MM.1S (cell line): ENCODE data around the gene MECP2.

Source experiments
- DNase-seq: peaks from one replicate; pipeline ENCODE4 v3.0.0-alpha.2; 2015
- H2AFZ ChIP-seq: fragments of 300-600 bp; sonication (generic); 2 replicates; pipeline ENCODE4 v1.6.0; 2016; ENCODE audit warnings: antibody characterized with exemption, low read length
- H3F3A ChIP-seq: fragments of 300-600 bp; sonication (generic); 2 replicates; pipeline ENCODE4 v1.6.1; 2016; ENCODE audit warnings: mild to moderate bottlenecking, antibody characterized with exemption, low read length, moderate library complexity, mixed read lengths; ENCODE audit not compliant: insufficient read depth
- H3K27ac ChIP-seq: fragments of 300-600 bp; sonication (generic); 2 replicates; pipeline ENCODE4 v1.5.1; 2016; ENCODE audit warnings: mild to moderate bottlenecking, low read length
- H3K27me3 ChIP-seq: fragments of 300-600 bp; sonication (generic); replicated peaks from 2 replicates; pipeline ENCODE4 v1.6.0; 2016; ENCODE audit warnings: low read length; ENCODE audit not compliant: insufficient read depth
- H3K36me3 ChIP-seq: fragments of 300-600 bp; sonication (generic); replicated peaks from 2 replicates; pipeline ENCODE4 v1.6.1; 2016; ENCODE audit warnings: mild to moderate bottlenecking, low read length, mixed read lengths; ENCODE audit not compliant: insufficient read depth
- H3K4me1 ChIP-seq: fragments of 300-600 bp; sonication (generic); 2 replicates; pipeline ENCODE4 v1.6.1; 2016; ENCODE audit warnings: low read length, mixed read lengths
- H3K4me2 ChIP-seq: fragments of 300-600 bp; sonication (generic); 2 replicates; pipeline ENCODE4 v1.6.0; 2016; ENCODE audit warnings: low read depth, low read length
- H3K4me3 ChIP-seq: fragments of 300-600 bp; sonication (generic); 2 replicates; pipeline ENCODE4 v1.5.1; 2016; ENCODE audit warnings: low read length, mixed read lengths
- H3K79me2 ChIP-seq: fragments of 300-600 bp; sonication (generic); 2 replicates; pipeline ENCODE4 v1.6.1; 2016; ENCODE audit warnings: mixed run types, low read length, mixed read lengths
- H3K9ac ChIP-seq: fragments of 300-600 bp; sonication (generic); 2 replicates; pipeline ENCODE4 v1.6.1; 2016; ENCODE audit warnings: low read length, mixed read lengths
- H3K9me2 ChIP-seq: fragments of 300-600 bp; sonication (generic); replicated peaks from 2 replicates; pipeline ENCODE4 v1.6.1; 2016; ENCODE audit warnings: mild to moderate bottlenecking, low read length, mixed read lengths; ENCODE audit not compliant: insufficient read depth
- H3K9me3 ChIP-seq: fragments of 300-600 bp; sonication (generic); replicated peaks from 2 replicates; pipeline ENCODE4 v1.6.1; 2016; ENCODE audit warnings: mild to moderate bottlenecking, low read length, mixed read lengths; ENCODE audit not compliant: insufficient read depth
- H4K20me1 ChIP-seq: fragments of 300-600 bp; sonication (generic); 2 replicates; pipeline ENCODE4 v1.6.1; 2016; ENCODE audit warnings: mild to moderate bottlenecking, low read length, moderate library complexity, mixed read lengths; ENCODE audit not compliant: insufficient read depth
- CTCF ChIP-seq: fragments of 300-600 bp; sonication (generic); IDR thresholded peaks from 2 replicates; pipeline ENCODE4 v1.5.1; 2016; ENCODE audit warnings: antibody characterized with exemption, low read length, mixed read lengths
- EZH2 ChIP-seq: fragments of 300-600 bp; sonication (generic); optimal IDR thresholded peaks from 2 replicates; pipeline ENCODE3; 2017; ENCODE audit warnings: low read depth, mild to moderate bottlenecking, antibody characterized with exemption, low read length, mixed read lengths
- EZH2phosphoT487 ChIP-seq: fragments of 300-600 bp; sonication (generic); IDR thresholded peaks from 2 replicates; pipeline ENCODE4 v1.6.1; 2018; ENCODE audit warnings: antibody characterized with exemption, low read length

MECP2 gene

GRCh38 chrX:154064637-154065435, 32.7 kb downstream of the MECP2 start:
- Histone ChIP-seq H3K9me2 (no peaks in the 10 kb centered on the region), H3K4me1 (no peaks in the 10 kb centered on the region), H3K36me3 (no peaks in the 10 kb centered on the region), H3K27me3 (no peaks in the 10 kb centered on the region), H3K9me3 (no peaks in the 10 kb centered on the region), H3K4me2 (no peak overlapping the region), H4K20me1 (no peaks in the 10 kb centered on the region), H3K27ac (no peak overlapping the region), H3K9ac (no peak overlapping the region), H3F3A (no peaks in the 10 kb centered on the region), H3K79me2 (peaks cover 78% of the 10 kb centered on the region), H2AFZ (no peak overlapping the region), H3K4me3 (no peak overlapping the region)
- no peak for TF ChIP-seq EZH2
- no peak for TF ChIP-seq EZH2phosphoT487
- no peak for TF ChIP-seq CTCF
- DNase-seq, result no peak

GRCh38 chrX:154063234-154063633, 34.3 kb downstream of the MECP2 start:
- TF ChIP-seq EZH2phosphoT487, result no peak
- no peak for TF ChIP-seq EZH2
- TF ChIP-seq CTCF, result no peak
- H3K79me2 ChIP-seq, result peaks cover 82% of the 10 kb centered on the region
- no peak overlapping the region for H3K4me2 ChIP-seq
- no peak for DNase-seq
- H2AFZ ChIP-seq, result no peak overlapping the region
- no peaks in the 10 kb centered on the region for H3K36me3 ChIP-seq
- no peaks in the 10 kb centered on the region for H3K4me1 ChIP-seq
- H3K27ac ChIP-seq, result no peak overlapping the region
- H3K9me2 ChIP-seq, result no peaks in the 10 kb centered on the region
- no peaks in the 10 kb centered on the region for H3F3A ChIP-seq
- no peak overlapping the region for H3K9ac ChIP-seq
- no peaks in the 10 kb centered on the region for H3K27me3 ChIP-seq
- no peaks in the 10 kb centered on the region for H3K9me3 ChIP-seq
- H4K20me1 ChIP-seq, result no peaks in the 10 kb centered on the region
- no peak overlapping the region for H3K4me3 ChIP-seq

GRCh38 chrX:154061801-154062200, 35.7 kb downstream of the MECP2 start:
- Histone ChIP-seq H2AFZ (no peak overlapping the region), H3K4me1 (no peaks in the 10 kb centered on the region), H3K4me3 (no peak overlapping the region), H3K4me2 (no peak overlapping the region), H3K9me2 (no peaks in the 10 kb centered on the region), H4K20me1 (no peaks in the 10 kb centered on the region), H3K79me2 (peaks cover 80% of the 10 kb centered on the region), H3K36me3 (no peaks in the 10 kb centered on the region), H3K9ac (no peak overlapping the region), H3K27me3 (no peaks in the 10 kb centered on the region), H3K27ac (no peak overlapping the region), H3K9me3 (no peaks in the 10 kb centered on the region), H3F3A (no peaks in the 10 kb centered on the region)
- no peak for DNase-seq
- TF ChIP-seq EZH2phosphoT487, result no peak
- no peak for TF ChIP-seq CTCF
- TF ChIP-seq EZH2, result no peak
